HG02852 (cell line): ENCODE data around the gene HOXA10.

ENCODE experiments used
- ATAC-seq: cut with Tn5 transposase; IDR thresholded peaks from one replicate; pipeline ENCODE4 v1.9.1; 2021; ENCODE audit warnings: mild to moderate bottlenecking, moderate library complexity; ENCODE audit not compliant: unreplicated experiment

The HOXA10 gene

GRCh38 chr7:27180431-27181420, 6.6 kb upstream of the HOXA10 start:
- ATAC-seq, result no peak

- no peak for ATAC-seq
Measured at GRCh38 chr7:27179503-27180430, 5.6 kb upstream of the HOXA10 start.

GRCh38 chr7:27179030-27179429, 4.9 kb upstream of the HOXA10 start:
- no peak for ATAC-seq

GRCh38 chr7:27178366-27178765, 4.2 kb upstream of the HOXA10 start:
- ATAC-seq, result no peak

GRCh38 chr7:27177795-27178320, 3.7 kb upstream of the HOXA10 start:
- no peak for ATAC-seq

- ATAC-seq, result no peak
Measured at GRCh38 chr7:27176962-27177794, 3.1 kb upstream of the HOXA10 start.

GRCh38 chr7:27176524-27176845, 2.4 kb upstream of the HOXA10 start:
- no peak for ATAC-seq

GRCh38 chr7:27175626-27176523, 1.8 kb upstream of the HOXA10 start:
- no peak for ATAC-seq

GRCh38 chr7:27174874-27175625, 930 bp upstream of the HOXA10 start:
- ATAC-seq, result no peak

- no peak for ATAC-seq
Measured at GRCh38 chr7:27173511-27173955, 587 bp downstream of the HOXA10 start.

- ATAC-seq, result no peak
Measured at GRCh38 chr7:27172823-27173510, 1.2 kb downstream of the HOXA10 start.

- ATAC-seq, result no peak
Measured at GRCh38 chr7:27172315-27172774, 1.8 kb downstream of the HOXA10 start.

GRCh38 chr7:27171637-27172314, 2.3 kb downstream of the HOXA10 start:
- no peak for ATAC-seq

GRCh38 chr7:27171325-27171636, 2.8 kb downstream of the HOXA10 start:
- no peak for ATAC-seq

GRCh38 chr7:27170426-27171324, 3.4 kb downstream of the HOXA10 start:
- ATAC-seq, result no peak

GRCh38 chr7:27169658-27170425, 4.3 kb downstream of the HOXA10 start:
- ATAC-seq, result no peak
